HG02870 (cell line): ENCODE measurements around the gene LMAN2L.
"Not testable (repeated sequence)": the region's sequence is repeated elsewhere in the genome, so short reads cannot be mapped to it uniquely, and the experiment has no call there.

ENCODE experiments used
- ATAC-seq: cut with Tn5 transposase; IDR thresholded peaks from one replicate; pipeline ENCODE4 v1.9.1; 2021; ENCODE audit warnings: mild to moderate bottlenecking, moderate library complexity; ENCODE audit not compliant: unreplicated experiment

LMAN2L gene

DNA sequence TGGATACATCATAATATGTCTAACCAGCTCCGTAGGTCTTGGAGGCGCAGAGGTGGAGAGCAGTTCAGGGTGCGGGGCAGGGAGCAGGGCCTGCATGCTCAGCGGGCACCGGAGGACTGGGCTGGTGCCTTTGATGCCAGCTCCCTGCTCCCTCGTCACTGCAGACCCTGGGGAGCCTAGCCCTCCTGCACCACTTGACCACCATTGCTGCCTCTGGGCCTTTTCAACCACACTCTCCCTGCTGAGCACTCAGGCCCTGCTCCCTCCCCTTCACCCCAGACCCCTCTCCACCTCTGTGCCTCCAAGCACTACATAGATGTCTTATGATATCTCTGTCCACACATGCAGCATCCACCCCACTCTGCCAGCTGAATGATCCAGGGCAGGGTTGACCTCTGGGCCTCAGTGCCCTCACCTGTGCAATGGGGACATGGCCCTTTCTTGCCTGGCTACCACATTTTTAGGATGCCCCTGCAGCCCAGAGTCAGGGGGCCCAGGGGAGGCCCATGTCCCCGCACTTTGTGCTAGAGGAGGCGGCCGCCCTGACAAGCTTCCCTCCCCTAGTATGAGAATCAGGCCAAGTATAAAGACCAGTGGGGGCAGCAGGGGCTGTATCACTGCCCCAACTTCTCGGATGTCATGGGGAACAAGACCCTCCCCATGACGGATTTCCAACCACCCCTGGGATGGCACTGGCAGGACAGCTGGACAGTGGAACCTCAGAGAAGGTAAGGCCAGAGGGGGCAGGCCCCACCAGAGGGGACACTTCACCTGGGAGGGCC, 51.0 kb downstream of the LMAN2L start:
- no peak for ATAC-seq

GRCh38 chr2:96687711-96688640, 51.9 kb downstream of the LMAN2L start:
- ATAC-seq, result no peak

- no peak for ATAC-seq
Measured at GRCh38 chr2:96687266-96687665, 52.6 kb downstream of the LMAN2L start.

DNA sequence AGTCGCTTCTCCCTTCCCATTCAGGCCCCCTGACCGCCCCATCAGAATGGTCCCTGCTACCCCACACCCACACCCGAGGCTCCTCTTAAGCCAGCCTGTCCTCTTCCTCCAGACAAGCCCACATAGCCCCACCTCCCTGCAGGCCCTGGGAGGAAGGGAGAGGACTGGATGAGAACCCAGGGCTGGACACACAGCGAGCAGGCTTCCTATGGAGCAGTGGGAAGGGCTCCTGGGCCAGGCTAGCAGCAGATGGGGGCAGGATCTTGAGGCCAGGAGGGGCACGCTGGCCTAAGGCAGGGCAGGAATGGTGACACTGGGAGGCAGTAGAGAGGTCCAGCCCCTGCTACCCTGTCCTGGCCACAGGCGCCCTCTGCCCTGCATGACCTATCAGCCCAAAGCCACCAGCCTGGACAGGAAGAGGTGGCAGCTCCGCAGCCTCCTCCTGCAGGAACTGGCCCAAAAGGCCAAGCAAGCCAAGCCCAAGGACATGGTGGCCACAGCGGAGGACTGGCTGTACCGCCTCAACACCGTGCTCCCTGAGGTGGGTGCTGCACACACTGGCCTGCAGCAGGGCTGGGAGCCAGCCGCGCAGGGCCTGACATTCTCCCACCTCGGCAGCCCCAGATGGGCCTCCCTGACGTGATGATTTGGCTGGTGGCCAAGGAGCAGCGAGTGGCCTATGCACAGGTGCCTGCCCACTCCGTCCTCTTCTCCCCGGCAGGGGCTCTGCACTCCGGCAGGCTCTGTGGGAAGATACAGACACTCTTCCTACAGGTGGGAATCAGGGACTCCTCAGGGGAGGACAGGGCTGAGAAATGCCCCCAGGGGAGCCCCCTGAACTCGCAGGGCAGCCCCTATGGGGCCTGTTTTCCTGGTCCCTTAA, 54.0 kb downstream of the LMAN2L start:
- no peak for ATAC-seq

DNA sequence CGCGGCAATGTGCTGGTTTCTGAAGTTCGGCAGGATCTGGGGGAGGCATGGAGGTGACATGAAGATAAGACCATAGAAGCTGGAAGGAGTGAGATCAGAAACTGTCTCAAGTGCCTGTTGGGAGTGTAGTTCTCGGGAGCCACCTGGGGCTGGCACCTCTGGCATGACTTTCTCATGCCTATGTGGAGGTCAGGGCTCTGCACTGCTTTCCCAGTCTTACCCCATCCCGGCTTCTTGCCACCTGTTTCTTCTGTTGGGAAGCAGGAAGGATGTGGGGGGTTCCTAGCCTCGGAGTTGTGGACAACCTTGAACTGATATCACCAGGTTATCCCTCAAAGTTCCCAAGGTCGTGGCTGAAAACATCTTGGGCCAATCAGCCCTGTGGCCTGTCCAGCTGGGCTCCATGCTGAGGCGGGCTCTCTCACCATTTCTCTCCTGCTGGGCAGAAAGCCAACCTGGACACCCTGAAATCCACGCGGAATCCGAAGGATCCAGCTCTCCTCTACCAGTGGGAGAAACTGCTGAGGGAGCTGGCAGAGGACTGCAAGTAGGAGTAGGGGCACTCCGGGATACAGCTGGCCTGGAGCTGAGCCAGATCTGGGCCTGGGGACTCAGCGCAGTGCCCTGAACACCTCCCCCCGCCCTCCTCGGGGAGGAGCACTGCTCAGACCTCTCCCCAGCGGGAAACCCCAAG, 54.8 kb downstream of the LMAN2L start:
- ATAC-seq, result no peak

DNA sequence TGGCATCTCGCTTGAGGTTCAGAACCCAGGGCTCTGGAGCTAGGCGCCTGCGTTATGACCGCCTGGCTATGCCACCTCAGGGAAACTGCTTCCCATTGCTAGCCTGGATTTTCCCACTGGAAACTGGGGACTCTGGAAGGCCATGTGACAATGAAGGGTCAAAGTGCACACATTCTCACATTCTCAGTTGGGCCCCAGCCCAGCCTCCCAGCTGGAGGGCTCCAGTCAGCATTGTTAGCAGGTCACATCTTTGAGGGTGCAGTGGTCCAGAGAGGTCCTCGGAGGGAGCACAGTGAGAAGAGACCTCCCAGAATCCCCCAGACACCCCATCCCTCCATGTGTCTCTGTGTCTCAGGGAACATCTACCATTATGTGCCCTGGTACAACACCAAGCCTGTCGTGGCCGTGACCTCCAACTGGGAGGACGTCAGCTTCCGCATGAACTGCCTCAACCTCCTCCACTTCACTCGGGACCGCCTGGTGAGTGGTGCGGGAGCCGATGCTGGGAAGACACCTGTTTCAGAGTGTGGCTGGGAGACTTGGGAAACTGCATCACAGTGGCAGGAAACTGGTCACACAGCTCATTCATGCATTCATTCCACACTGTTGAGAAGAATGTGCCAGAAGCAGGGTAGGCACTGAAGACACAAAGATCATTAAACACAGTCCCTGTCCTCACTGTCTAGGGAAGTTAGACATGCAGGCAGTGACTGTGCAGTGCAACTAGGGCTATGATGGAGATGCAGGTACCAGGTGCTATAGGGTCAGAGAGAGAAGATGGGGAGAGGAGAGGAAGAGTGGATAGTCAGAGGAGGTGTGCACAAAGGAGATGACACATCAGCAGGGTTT, 55.7 kb downstream of the LMAN2L start:
- ATAC-seq, result no peak

DNA sequence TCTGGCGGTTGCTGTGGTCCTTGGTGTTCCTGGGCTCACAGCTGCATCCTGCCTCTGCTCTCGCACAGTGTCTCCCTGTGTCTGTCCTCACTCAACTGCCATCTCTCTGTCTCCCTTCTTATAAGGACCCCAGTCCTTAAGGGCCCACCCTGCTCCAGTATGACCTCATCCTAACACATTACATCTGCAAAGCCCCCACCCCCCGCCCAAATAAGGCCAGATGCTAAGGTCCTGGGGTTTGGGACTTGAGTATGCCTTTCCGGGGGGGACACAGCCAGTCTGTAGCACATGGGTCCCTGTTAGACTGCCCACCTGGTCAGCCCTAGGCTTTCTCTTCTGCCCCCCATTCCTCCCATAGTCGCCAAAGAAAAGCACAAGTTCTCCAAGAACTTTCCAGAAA, 56.6 kb downstream of the LMAN2L start:
- ATAC-seq, result no peak

- ATAC-seq, result no peak
Measured at GRCh38 chr2:96681540-96681939, 58.3 kb downstream of the LMAN2L start.

DNA sequence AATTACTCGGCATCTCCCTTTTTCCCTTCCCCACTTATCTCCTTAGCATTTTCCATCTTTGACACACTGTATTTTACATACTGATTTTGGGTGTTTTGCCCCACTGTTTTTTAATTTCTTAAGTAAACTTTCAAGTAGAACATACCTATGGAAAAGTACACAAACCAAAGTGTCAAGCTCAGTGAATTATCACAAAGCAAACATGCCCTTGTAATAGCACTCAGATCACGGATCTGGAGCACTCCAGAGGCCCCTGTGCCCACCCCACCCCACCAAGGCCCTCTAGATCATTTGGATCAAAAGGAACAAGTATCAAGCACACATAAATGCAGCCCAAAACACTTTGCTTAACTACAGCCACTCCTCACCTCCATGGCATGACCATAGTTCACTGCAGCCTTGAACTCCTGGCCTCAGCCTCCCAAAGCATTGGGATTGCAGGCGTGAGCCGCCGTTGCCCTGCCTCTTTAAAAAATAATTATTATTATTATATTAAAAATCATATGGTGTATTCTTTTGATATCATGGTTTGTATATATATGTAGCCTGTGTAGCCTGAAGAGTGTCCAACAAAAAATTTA, 59.2 kb downstream of the LMAN2L start:
- no peak for ATAC-seq

- no peak for ATAC-seq
Measured at GRCh38 chr2:96679848-96680247, 60.0 kb downstream of the LMAN2L start.

DNA sequence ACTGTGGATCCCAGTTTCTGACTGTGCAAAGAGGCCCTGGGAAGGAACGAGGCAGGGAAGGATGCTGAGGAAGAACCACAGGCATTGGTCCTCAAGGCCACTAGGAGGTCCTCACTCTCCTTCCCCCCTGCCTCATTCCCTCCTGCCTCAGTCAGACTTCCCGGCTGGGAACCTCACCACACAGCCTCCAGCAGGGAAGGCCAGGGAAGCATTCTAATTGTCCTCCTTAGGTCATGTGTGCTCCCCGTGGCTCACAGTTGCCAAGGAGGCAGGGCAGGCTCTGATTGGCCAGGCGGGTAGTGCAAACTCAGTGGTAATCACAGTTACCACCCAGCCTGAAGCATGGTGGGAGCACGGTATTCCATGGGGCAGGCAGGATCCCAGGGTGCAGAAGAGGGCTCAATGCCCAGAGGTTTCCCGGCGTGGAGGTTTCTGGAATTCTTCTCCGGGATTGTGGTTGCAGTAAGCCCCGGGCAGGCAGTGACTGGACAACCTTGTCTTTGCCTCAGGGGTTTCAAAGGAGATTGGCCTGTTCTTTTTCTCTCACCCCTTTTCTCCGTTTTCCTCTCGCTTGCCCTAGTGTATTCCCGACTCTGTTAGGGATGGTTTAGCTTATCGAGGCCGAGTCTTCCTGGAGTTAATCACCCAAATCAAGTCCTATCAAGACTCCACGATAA, 70.2 kb downstream of the LMAN2L start:
- ATAC-seq, result no peak

- ATAC-seq, result no peak
Measured at GRCh38 chr2:96668771-96669170, 71.1 kb downstream of the LMAN2L start.

DNA sequence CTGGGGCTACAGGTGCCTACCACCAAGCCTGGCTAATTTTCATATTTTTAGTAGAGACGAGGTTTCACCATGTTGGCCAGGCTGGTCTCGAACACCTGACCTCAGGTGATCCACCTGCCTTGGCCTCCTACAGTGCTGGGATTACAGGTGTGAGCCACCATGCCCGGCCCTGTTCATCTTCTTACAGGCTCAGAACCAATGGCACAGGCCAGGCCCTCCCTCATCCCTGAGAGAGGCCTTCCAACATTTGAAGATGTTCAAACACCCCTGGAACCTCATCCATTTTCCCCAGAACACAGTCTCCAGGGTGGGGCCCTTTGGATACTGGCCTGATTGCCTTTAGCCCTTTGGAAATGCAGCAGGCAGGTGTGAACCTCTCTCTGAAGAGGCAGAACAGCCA, 74.1 kb downstream of the LMAN2L start:
- not testable (repeated sequence) for ATAC-seq

GRCh38 chr2:96665083-96665569, 74.7 kb downstream of the LMAN2L start:
- no peak for ATAC-seq

- no peak for ATAC-seq
Measured at GRCh38 chr2:96664366-96664925, 75.4 kb downstream of the LMAN2L start.

DNA sequence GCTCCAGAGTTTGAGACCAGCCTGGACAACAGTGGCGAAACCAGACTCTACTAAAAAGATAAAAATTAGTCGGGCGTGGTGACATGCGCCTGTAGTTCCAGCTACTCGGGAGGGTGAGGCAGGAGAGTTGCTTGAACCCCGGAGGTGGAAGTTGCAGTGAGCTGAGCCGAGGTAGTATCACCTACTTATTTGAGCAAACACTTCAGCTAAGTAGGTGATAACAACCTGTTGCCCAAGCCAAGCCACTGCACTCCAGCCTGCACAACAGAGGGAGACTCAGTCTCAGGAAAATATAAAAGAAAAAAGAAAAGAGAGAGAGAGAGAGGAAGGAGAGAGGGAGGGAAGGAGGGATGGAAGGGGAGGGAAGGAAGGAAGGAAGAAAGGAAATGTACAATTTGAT, 76.0 kb downstream of the LMAN2L start:
- no peak for ATAC-seq

- ATAC-seq, result no peak
Measured at GRCh38 chr2:96663177-96663576, 76.7 kb downstream of the LMAN2L start.

DNA sequence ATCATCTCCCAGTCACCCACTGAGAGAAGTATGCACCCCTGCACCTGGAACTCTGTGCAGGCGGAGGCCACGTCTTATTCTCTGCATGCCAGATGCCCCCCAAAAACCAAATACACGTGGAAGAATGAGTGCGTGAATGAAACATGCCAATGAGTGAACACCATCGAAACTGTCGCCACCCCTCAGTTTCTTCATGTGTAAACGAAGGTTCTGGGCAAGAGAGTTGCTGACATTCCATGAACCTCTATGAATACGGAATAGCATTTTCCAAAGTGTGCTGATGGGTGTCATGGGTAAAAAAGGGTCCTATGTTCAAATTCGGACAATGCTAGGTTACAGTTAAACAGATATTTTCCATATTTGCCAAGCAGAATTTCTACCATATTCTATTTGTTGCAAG, 77.5 kb downstream of the LMAN2L start:
- no peak for ATAC-seq
